Activated CD4-positive, alpha-beta T cell treated with anti-CD3 and anti-CD28 coated beads for 4 hours (primary cell): ENCODE data around the gene NID1.
"Not testable (repeated sequence)": the region's sequence is repeated elsewhere in the genome, so short reads cannot be mapped to it uniquely, and the experiment has no call there.

ENCODE experiments used
- DNase-seq, 2 donors: peaks; one replicate each; pipeline ENCODE4 v3.0.0-alpha.2; 2020

Gene NID1

DNA sequence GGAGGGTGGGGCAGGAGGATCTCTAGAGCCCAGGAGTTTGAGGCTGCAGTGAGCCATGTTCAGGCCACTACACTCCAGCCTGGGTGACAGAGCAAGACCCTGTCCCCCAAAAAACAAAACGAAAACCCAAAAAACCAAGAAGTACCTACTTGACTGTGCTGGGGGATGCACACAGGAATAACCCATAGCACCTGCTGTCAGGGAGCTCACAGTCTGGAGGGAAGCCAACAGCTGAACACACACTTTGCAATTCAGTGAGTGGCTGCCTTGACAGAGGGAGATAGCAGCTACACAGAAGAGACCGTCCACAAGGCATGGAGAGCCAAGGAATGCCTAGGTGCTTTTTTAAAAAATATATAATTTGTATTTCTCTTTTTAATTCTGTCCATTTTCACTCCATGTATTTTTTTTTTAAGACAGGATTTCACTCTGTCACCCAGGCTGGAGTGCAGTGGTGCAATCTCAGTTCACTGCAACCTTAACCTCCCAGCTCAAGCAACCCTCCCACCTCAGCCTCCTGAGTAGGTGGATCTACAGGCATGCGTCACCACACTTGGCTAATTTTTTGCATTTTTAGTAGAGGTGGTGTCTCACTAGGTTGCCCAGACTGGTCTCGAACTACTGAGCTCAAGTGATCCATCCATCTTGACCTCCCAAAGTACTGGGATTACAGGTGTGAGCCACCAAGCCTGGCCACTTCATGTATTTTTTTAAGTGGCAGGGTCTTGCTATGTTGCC, 68.7 kb downstream of the NID1 start:
- DNase-seq: no peak

DNA sequence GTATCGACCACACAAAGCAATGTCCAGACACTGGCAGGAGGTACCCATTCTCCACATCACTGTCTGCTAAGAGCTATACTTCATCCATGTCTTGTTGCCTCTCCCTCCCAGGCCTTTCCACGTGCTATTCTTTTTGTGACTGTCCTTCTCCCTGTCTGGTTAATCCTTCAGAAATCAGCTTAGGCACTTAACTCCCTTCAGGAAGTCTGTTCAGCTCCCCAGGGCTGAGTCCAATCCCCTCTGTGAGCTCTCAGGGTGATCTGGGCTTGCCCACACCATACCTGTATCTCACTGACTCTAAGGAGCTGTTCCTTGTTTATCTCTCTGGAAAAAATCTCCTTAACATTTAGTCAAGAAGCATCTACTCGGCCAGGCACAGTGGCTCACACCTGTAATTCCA, 69.4 kb downstream of the NID1 start:
- no peak for DNase-seq

DNA sequence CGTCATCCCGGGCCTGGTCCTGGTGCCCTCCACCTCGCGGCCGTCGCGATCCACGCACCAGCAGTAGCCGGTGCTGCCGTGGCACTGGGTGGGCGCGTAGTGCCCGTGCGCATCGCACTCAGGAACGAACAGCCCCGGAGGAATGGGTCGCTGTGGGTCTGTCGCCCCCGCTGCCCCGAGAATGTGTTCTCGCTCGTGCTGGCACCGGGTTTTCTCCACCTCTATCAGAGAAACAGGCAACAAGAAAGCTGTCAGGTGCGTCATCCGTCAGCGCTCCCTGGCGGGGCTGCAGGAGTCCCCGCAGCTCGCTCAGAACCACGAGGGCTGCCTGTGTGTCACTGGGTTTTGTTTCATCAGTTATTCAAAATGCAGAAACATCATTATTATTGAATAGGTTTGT, 71.2 kb downstream of the NID1 start:
- DNase-seq: no peak

GRCh38 chr1:235992868-235993267, 72.0 kb downstream of the NID1 start:
- DNase-seq: no peak

DNA sequence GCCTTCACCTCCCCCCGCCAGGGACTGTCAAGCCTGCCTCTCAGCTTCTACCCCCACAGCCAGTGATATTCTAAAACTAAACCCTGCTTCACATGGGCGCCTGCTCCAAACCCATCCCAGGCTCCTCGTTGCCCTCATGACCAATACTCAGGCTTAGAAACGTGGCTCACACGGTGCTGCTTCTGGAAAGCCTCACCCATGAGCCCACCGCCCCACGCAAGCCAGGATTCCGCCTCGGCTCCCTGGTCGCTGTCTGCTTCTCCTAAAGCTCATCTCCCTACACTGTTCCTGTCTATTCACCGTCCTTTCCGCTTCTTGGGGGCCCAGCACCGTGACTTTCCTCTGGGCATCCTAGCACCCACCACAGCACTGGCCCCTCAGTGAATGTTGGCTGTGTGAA, 72.5 kb downstream of the NID1 start:
- DNase-seq: no peak

DNA sequence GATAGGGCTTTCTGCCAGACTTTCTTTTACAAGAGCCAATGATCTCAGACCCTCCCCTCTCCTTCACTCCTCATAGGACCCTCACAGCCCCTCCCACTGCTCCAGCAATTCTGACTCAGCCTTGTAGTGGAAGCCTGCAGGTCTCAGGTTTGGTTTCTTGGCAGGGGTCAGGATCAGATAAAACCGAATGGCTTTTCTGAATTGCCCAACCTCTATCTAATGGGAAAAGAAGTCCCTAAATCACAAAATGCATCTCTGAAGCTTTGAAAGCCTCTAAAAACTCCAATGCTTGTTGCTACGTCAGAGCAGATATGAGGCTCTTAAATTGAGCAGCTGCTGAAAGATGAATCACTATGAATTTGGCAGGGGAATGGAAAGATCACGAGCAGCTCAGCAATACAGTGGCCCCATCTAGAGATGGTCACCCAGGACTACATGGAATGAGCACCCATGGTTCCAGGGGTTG, 74.5 kb downstream of the NID1 start:
- DNase-seq: no peak

GRCh38 chr1:235989105-235989504, 75.8 kb downstream of the NID1 start:
- no peak for DNase-seq

- no peak for DNase-seq
Observed at GRCh38 chr1:235986869-235987268, 78.0 kb downstream of the NID1 start.

DNA sequence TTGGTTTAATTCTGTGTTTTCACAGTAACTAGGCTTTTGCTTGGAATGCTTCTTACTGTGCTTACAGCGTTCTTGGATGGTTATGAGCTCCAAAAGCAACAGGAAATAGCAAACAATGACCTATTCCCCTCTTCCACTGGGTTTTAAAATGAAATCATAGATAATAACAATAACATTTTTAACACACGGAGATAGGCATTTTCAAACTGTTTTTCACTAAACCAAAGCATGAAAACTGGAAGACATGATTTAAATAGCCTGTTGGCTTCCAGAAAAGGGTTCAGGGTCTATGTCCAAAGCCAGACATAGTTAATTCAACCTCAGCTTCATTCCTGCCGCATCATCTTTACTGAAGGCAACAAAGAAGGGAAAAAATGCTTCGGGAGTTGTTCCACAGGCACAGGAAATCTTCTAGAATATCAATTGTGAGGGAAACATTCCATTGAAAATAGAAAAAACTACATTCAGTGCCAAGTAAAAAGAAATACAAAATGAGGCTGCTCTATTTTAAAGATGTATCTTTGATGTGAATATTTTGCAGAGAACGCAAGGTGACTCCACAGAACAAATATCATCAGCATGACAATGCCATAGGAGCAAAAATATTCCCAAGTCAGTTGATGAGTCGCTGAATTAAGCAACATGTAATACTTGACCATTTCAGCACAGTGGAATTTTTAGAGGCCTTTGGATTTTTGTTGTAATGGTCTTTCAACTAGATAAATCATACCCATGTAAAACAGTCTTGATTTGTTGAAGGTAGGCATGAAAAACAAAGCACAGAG, 80.7 kb downstream of the NID1 start:
- no peak for DNase-seq

DNA sequence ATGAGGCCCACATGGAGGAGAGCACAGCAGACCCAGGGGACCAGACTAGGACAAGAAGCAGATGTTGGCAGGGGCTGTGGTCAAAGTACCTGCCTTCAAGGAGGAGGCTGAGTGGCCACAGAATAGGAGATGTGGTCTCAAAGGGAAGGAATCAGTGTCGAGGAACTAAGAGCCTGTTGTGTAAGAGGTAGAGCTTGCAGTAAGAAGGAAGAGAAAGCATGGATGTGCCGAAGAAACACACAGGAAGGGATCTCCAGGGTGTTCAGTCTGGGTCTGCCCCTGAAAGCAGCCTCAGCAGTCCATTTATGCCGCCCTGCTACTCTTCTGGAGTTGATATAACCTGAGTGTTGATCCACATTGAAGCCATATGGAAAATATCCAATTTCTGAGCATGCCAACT, 83.9 kb downstream of the NID1 start:
- DNase-seq: no peak

GRCh38 chr1:235979716-235980333, 85.1 kb downstream of the NID1 start:
- no peak for DNase-seq

- no peak for DNase-seq
Observed at GRCh38 chr1:235979176-235979575, 85.7 kb downstream of the NID1 start.

DNA sequence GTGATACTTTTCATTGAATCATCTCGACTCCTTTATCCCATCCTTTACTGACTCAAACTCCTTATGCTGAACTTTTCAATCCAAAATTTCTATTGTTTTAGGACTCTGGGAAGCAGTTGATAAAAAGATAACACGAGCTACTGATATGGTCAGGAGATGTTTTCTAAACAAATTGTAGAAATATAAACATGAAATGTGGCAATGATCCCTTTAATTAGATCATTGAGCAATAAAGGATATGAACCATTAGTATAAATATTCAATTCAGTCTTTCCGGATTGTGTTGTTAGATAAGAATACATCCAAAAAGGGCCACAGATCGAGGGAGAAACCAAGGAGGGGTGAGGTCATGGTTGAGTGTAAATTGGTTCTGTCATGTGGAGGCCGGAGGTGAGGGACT, 88.4 kb downstream of the NID1 start:
- no peak for DNase-seq

DNA sequence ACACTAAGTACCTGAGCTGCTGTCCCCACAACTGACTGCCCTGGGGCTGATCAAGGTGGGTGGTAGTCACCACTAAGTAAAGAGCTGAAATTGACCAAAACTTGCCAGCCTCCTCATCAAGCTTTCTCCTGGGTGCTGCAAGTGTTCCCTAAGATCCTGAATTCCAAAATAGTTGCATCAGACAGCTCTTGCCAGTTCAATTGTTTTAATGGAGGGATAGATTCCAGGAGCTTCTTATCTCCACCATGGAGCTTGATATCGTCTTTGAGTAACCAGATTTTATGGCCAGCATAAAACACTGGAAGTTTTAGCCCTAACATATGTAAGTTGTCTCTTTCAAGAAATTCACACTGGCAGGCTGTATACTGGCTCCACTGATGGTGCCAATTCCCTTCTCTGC, 90.3 kb downstream of the NID1 start:
- no peak for DNase-seq

GRCh38 chr1:235972691-235973090, 92.2 kb downstream of the NID1 start:
- DNase-seq: not testable (repeated sequence)

DNA sequence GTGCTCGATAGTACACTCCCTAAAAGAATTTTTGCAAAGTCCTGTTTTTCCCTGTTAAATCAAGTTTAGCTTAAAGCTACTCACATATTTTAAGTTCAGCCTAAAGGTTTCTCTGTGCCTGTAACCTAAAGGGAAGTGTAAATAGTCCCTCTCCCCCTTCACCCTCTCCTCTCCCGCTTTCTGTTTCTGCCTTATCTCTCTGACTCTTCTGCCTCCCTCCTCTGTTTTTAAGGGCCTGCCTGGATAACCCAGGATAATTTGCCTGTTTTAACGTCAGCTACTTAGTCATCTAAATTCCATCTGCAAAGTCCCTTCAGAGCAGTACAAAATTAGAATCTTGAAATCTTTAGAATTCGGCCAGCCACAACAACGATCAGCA, 92.6 kb downstream of the NID1 start:
- DNase-seq: no peak

GRCh38 chr1:235971571-235972310, 93.1 kb downstream of the NID1 start:
- peak; percentile 83 to 94 for DNase-seq

DNA sequence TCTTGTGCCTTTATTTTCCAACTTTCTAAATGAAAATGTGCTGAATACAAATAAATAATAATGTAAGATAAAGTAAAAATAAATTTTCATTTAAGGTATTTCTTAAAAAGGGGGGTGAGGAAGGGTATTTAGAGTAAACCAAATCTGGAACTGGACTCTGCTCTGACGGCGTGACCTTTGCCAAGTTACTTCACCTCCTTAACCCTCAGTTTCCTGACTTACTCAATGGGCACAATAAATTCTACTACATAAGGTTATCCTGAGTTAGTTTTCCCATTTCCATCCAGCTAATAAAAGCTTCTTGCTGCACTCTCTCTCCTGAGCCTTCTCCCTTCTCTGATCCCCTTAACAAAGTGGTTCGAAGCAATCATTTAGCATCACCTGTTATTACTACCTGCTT, 93.9 kb downstream of the NID1 start:
- DNase-seq: no peak

GRCh38 chr1:235968831-235969230, 96.1 kb downstream of the NID1 start:
- no peak for DNase-seq

DNA sequence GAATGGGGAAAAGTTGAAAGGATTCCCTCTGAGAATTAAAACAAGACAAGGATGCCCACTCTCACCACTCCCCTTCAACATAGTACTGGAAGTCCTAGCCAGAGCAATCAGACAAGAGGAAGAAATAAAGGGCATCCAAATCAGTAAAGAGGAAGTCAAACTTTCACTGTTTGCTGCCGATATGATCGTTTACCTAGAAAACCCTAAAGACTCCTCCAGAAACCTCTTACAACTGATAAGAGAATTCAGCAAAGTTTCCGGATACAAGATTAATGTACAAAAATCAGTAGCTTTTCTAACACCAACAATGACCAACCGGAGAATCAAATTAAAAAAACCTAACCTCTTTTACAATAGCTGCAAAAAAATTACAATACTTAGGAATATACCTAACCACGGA, 98.8 kb downstream of the NID1 start:
- not testable (repeated sequence) for DNase-seq

- DNase-seq: no peak
Observed at GRCh38 chr1:235960809-235961208, 104.1 kb downstream of the NID1 start.

GRCh38 chr1:235958021-235958420, 106.9 kb downstream of the NID1 start:
- no peak for DNase-seq

- no peak for DNase-seq
Observed at GRCh38 chr1:235955777-235956176, 109.1 kb downstream of the NID1 start.
